Measurements from ENCODE around the gene LEP. TPM values are rescaled to one million over a fixed set of nuclear protein-coding genes. Genes with fewer than 3 reads are reported as not detected.

LEP gene
- total and polyA plus RNA-seq, 9 donors = 0.01 to 0.87 (median 0.15) TPM; not detected in 4

DNA sequence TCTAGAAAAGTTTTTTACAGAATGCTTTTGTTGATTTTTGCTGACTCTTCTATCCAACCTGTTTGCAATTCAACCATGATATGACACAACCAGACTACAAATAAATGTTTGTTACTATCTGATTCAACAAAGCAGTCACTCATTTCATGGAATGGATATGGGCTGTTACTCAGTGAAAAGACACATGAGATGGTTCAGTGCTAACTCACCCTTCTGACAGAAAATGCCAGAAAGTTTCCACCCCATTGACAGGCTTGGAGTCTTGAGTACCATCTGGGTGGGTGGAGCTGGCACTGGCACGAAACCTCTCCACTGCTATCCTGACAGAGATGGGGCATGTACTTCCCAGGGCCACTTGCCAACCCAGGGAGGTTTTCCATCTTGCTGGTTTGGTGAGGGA, 63.1 kb downstream of the LEP start:
- Histone ChIP-seq H3K27ac (no peak overlapping the region), H3K27me3 (no peaks in the 10 kb centered on the region), H3K4me1 (ENCODE audit: insufficient read depth) (no peaks in the 10 kb centered on the region), H3K4me3 (no peak overlapping the region), H3K36me3 (no peaks in the 10 kb centered on the region), H3K9me3 (no peaks in the 10 kb centered on the region)
- DNase-seq = no peak
- intact Hi-C loops (cut with DNase I) = no loop called here
- TF ChIP-seq EP300 (IDR thresholded peaks at IDR 0.05) = no peak
- WGBS, 3 donors = 91 to 100% (median 94%) methylated on average over 1 of the region's 1 CpG

DNA sequence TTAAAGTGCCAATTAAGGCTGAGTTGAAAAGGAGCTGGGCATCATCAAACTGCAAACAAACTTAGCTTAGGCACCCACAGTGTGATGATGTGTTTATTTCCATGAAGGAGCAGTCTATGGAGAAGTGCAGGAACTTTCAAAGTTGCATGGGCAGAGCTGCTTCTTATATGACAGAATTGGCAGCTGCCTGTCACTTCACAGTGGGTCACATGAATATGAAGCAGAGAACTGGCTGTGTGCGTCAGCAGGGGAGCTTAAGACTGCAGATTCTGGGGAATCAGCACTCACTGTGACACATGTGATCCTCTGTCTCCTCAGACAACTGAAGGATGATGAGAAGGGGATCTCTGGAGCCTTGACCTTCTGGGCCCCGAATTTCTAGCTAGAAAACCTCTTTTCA, 66.0 kb downstream of the LEP start:
- no peaks in the 10 kb centered on the region for H3K27me3 ChIP-seq
- H3K4me1 ChIP-seq (ENCODE audit: insufficient read depth) = no peaks in the 10 kb centered on the region
- H3K9me3 ChIP-seq = no peaks in the 10 kb centered on the region
- no peak overlapping the region for H3K27ac ChIP-seq
- intact Hi-C loops (cut with DNase I) = no loop called here
- no peak for TF ChIP-seq EP300 (IDR thresholded peaks at IDR 0.05)
- TF ChIP-seq, protein P1, sequence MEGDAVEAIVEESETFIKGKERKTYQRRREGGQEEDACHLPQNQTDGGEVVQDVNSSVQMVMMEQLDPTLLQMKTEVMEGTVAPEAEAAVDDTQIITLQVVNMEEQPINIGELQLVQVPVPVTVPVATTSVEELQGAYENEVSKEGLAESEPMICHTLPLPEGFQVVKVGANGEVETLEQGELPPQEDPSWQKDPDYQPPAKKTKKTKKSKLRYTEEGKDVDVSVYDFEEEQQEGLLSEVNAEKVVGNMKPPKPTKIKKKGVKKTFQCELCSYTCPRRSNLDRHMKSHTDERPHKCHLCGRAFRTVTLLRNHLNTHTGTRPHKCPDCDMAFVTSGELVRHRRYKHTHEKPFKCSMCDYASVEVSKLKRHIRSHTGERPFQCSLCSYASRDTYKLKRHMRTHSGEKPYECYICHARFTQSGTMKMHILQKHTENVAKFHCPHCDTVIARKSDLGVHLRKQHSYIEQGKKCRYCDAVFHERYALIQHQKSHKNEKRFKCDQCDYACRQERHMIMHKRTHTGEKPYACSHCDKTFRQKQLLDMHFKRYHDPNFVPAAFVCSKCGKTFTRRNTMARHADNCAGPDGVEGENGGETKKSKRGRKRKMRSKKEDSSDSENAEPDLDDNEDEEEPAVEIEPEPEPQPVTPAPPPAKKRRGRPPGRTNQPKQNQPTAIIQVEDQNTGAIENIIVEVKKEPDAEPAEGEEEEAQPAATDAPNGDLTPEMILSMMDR (IDR thresholded peaks at IDR 0.05) = no peak
- TF ChIP-seq POLR2A (IDR thresholded peaks at IDR 0.05) = no peak
- WGBS, 3 donors = 83 to 94% (median 83%) methylated on average over 2 of the region's 2 CpGs
- DNase-seq = no peak
- no peaks in the 10 kb centered on the region for H3K36me3 ChIP-seq
- H3K4me3 ChIP-seq = no peak overlapping the region

Small RNAs within 50 kb of the gene (microRNA-seq; reads per million reads assigned to microRNA genes)
- 0 to 0.79 (median 0.36) reads per million in 3 donors for gene MIR129-1

Small RNAs within 50 kb of the gene (small RNA-seq; reads per million reads assigned to genes)
- gene MIR129-1 = not detected

Other genes with a start within 250 kb of the LEP start
- 10 to 100 TPM in 1 of 7 donors, 1 to 10 TPM in 5, under 1 TPM in 1; 0.72 to 16.7 (median 4.6) TPM for gene LRRC4, start 209.8 kb upstream of the LEP start, total RNA-seq
- gene LRRC4, start 209.8 kb upstream of the LEP start, polyA plus RNA-seq = 1 to 10 TPM; 2.0 to 5.3 TPM
- gene RBM28, start 102.6 kb downstream of the LEP start, total RNA-seq = 10 to 100 TPM; 18.5 to 50.8 (median 35.1) TPM
- gene RBM28, start 102.6 kb downstream of the LEP start, polyA plus RNA-seq = 10 to 100 TPM; 13.6 to 28.7 TPM
- 1 to 10 TPM in 3 of 7 donors, under 1 TPM in 4; 0.11 to 1.1 (median 0.74) TPM for gene PRRT4, start 120.4 kb downstream of the LEP start, total RNA-seq
- gene PRRT4, start 120.4 kb downstream of the LEP start, polyA plus RNA-seq = 1 to 10 TPM in 1 of 2 donors, under 1 TPM in 1; 0.17 to 1.2 TPM
- 10 to 100 TPM; 10.3 to 66.9 (median 41.4) TPM for gene IMPDH1, start 168.7 kb downstream of the LEP start, total RNA-seq
- 10 to 100 TPM; 16.5 to 23.3 TPM for gene IMPDH1, start 168.7 kb downstream of the LEP start, polyA plus RNA-seq
- gene HILPDA, start 214.6 kb downstream of the LEP start, total RNA-seq = 10 to 100 TPM; 10.2 to 69.7 (median 32.9) TPM
- 10 to 100 TPM; 18.7 to 39.0 TPM for gene HILPDA, start 214.6 kb downstream of the LEP start, polyA plus RNA-seq
- 10 to 100 TPM; 11.3 to 31.3 (median 20.3) TPM for gene METTL2B, start 235.5 kb downstream of the LEP start, total RNA-seq
- gene METTL2B, start 235.5 kb downstream of the LEP start, polyA plus RNA-seq = 10 to 100 TPM in 1 of 2 donors, 1 to 10 TPM in 1; 9.5 to 23.4 TPM